Endothelial cell of umbilical vein (primary cell): ENCODE results near the gene HYAL1. TPM values are rescaled to one million over a fixed set of nuclear protein-coding genes. Genes with fewer than 3 reads are reported as not detected.

Source experiments
- BruUV-seq: library from RNA; stranded (reverse); fragments of 400-500 nt; replicated peaks from 2 replicates; lab custom pipeline; 2021; lab: Mats Ljungman, UMichigan
- CTCF ChIA-PET: fragments of 300-600, 350-600 bp; sonication (Branson Sonifier 250); formaldehyde crosslinking; loops from one replicate; lab custom pipeline; 2021; ENCODE audit warnings: antibody characterized with exemption, inconsistent platforms; lab: Charles Lee
- POLR2A ChIA-PET: fragments of 300-600, 350-600 bp; sonication (Branson Sonifier 250); formaldehyde crosslinking; loops from one replicate; lab custom pipeline; 2021; ENCODE audit warnings: antibody characterized with exemption, inconsistent platforms; lab: Charles Lee
- DNase-seq: peaks from one replicate; pipeline ENCODE4 v3.0.0-alpha.2; 2011; ENCODE audit warnings: low read depth, low spot score
- FAIRE-seq: peaks from 2 replicates; lab custom pipeline; 2011; peaks lifted over from hg19 to GRCh38; lab: Jason Lieb, UNC
- H2AFZ ChIP-seq: 2 replicates; pipeline ENCODE4 v1.6.0; 2012; ENCODE audit warnings: low read depth, low read length, control low read depth, inconsistent platforms
- H3K27ac ChIP-seq: 2 replicates; pipeline ENCODE4 v1.5.1; 2011; ENCODE audit warnings: low read depth, mild to moderate bottlenecking, control low read depth, low read length, moderate library complexity; ENCODE audit not compliant: insufficient read depth
- H3K27me3 ChIP-seq, 2 experiments: 2 replicates each; pipeline versions ENCODE4 v1.6.0 to v1.6.1; 2011; ENCODE audit warnings: low read length in 2 of 2, mixed read lengths in 1 of 2; ENCODE audit not compliant: control insufficient read depth in 2 of 2, insufficient read depth in 2 of 2
- H3K36me3 ChIP-seq, 2 experiments: 2 replicates in 1 of 2; 3 replicates in 1 of 2; pipeline ENCODE4 v1.5.1; 2011; ENCODE audit warnings: low read length in 2 of 2, mild to moderate bottlenecking in 1 of 2, moderate library complexity in 1 of 2; ENCODE audit not compliant: control insufficient read depth in 2 of 2, insufficient read depth in 2 of 2; ENCODE audit errors: extremely low read depth in 1 of 2
- H3K4me1 ChIP-seq: 3 replicates; pipeline ENCODE4 v1.5.1; 2011; ENCODE audit warnings: mild to moderate bottlenecking, low read length; ENCODE audit not compliant: control insufficient read depth, insufficient read depth; ENCODE audit errors: extremely low read depth
- H3K4me2 ChIP-seq: 2 replicates; pipeline ENCODE4 v1.6.1; 2011; ENCODE audit warnings: low read length, control low read depth, mixed read lengths; ENCODE audit not compliant: insufficient read depth
- H3K4me3 ChIP-seq, 3 experiments: fragments of 200-600 bp in 1 of 3; sonication (generic), shearing (Covaris generic) in 1 of 3; replicated peaks in 1 of 3; 2 replicates each; pipeline ENCODE4 v1.5.1; 2011 to 2016; ENCODE audit warnings: control low read depth in 3 of 3, low read length in 3 of 3, mild to moderate bottlenecking in 2 of 3, inconsistent platforms in 1 of 3, low read depth in 1 of 3, moderate library complexity in 1 of 3; ENCODE audit not compliant: insufficient read depth in 1 of 3
- H3K79me2 ChIP-seq: 2 replicates; pipeline ENCODE4 v1.6.0; 2012; ENCODE audit warnings: low read length, inconsistent platforms; ENCODE audit not compliant: control insufficient read depth, insufficient read depth
- H3K9ac ChIP-seq: replicated peaks from 2 replicates; pipeline ENCODE3; 2011; ENCODE audit warnings: low read length, control low read depth; ENCODE audit not compliant: insufficient read depth; ENCODE audit errors: extremely low read depth
- H3K9me1 ChIP-seq: replicated peaks from 3 replicates; pipeline ENCODE4 v1.6.0; 2011; ENCODE audit warnings: mild to moderate bottlenecking, low read length; ENCODE audit not compliant: control insufficient read depth, insufficient read depth; ENCODE audit errors: extremely low read depth
- H3K9me3 ChIP-seq: replicated peaks from 2 replicates; pipeline ENCODE4 v1.5.1; 2012; ENCODE audit warnings: low read length, inconsistent platforms; ENCODE audit not compliant: control insufficient read depth, insufficient read depth
- H4K20me1 ChIP-seq: replicated peaks from 2 replicates; pipeline ENCODE3; 2011; ENCODE audit warnings: mild to moderate bottlenecking, low read length; ENCODE audit not compliant: control insufficient read depth, insufficient read depth; ENCODE audit errors: extremely low read depth
- CTCF ChIP-seq, 2 donors: IDR thresholded peaks; 1 replicate in 1 of 2; 2 replicates in 1 of 2; pipeline ENCODE4 v1.5.1; 2011; ENCODE audit warnings: low read length in 2 of 2, mild to moderate bottlenecking in 2 of 2, moderate library complexity in 2 of 2, control low read depth in 1 of 2, inconsistent platforms in 1 of 2, low read depth in 1 of 2; ENCODE audit not compliant: insufficient read depth in 1 of 2; ENCODE audit errors: extremely low read depth in 1 of 2
- EZH2 ChIP-seq: IDR thresholded peaks from 2 replicates; pipeline ENCODE4 v1.6.1; 2012; ENCODE audit warnings: borderline replicate concordance, low read depth, mild to moderate bottlenecking, moderate library complexity, low read length, inconsistent platforms; ENCODE audit not compliant: severe bottlenecking
- FOS ChIP-seq: IDR thresholded peaks from 2 replicates; pipeline ENCODE4 v1.6.1; 2011; ENCODE audit warnings: mild to moderate bottlenecking, low read length, moderate library complexity, borderline replicate concordance; ENCODE audit not compliant: insufficient read depth
- GATA2 ChIP-seq: IDR thresholded peaks from 2 replicates; pipeline ENCODE4 v1.7.0; 2011; ENCODE audit warnings: low read depth, mild to moderate bottlenecking, moderate library complexity, mixed read lengths, low read length; ENCODE audit not compliant: insufficient read length, insufficient read depth
- MAX ChIP-seq: IDR thresholded peaks from 2 replicates; pipeline ENCODE4 v1.6.1; 2011; ENCODE audit not compliant: insufficient read depth, insufficient read length
- POLR2AphosphoS5 ChIP-seq: IDR thresholded peaks from 2 replicates; pipeline ENCODE4 v1.6.1; 2012; ENCODE audit warnings: low read depth, mild to moderate bottlenecking, control low read depth, low read length, moderate library complexity; ENCODE audit not compliant: insufficient read depth
- dilution Hi-C: fragments of 300-500 bp; cut with MboI; formaldehyde crosslinking; loops from one replicate; pipeline ENCODE4 v1.15.0; 2019; ENCODE audit warnings: low sequenced_read_pairs; ENCODE audit not compliant: extremely low pct_ligation_motif_present
- intact Hi-C: fragments of 100-400 bp; cut with micrococcal nuclease; formaldehyde crosslinking; loops from one replicate; pipeline ENCODE4 v1.10.0; 2022
- polyA plus RNA-seq, 4 experiments: library from polyadenylated mRNA; depleted of rRNA in 3 of 4; stranded (reverse) in 3 of 4; unstranded in 1 of 4; fragments of >200 nt; gene quantifications; 2 replicates each; pipeline versions ENCODE4 v1.2.1 to v1.2.3, GENCODE V29; 2011 to 2012; ENCODE audit warnings: missing spikeins in 1 of 4
- total RNA-seq: library from RNA; stranded (reverse); gene quantifications from 2 replicates; pipeline ENCODE4 v1.2.3, GENCODE V29; 2021

The HYAL1 gene
- total and polyA plus RNA-seq, 2 donors (not counting 3 experiments of a cell fraction or from before 2014, with no cell fraction given) = 2.2 to 3.3 TPM

DNA sequence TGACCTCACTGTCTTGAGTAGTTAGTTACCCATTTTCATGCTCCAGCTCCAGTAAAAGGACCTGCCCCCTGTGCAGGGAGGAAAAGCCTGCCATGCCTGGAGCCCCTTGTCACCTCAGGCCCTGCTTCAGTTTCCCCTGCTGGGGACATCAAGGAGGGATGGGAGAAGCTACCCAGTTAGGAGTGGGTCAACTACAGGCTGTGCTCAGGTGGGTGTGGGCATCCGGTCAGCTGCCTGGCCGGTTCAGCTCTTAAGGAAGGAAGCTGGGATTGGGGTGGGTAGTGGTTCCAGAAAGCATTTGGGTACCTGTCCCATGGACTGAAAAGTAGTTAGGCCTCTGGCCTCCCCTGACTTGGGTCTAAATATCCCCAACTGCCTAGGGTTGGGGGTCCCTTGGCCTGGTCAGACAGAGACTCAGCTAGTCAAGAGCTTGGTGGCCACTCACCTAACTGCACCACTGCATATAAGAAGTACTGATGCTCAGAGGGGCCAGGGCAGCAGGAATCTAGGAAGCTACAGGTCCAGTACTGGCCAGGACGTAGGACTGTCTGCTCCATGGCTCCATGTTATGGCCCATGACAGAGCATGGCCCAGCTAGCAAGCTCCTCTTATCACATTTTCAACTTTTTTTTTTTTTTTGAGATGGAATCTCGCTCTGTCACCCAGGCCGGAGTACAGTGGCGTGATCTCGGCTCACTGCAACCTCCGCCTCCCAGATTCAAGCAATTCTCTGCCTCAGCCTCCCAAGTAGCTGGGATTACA, 23.9 kb downstream of the HYAL1 start:
- Histone ChIP-seq H3K4me2 (no peak overlapping the region), H3K9me1 (no peaks in the 10 kb centered on the region), H3K27ac (no peak overlapping the region), H3K27me3 (peaks cover 18 to 21% of the 10 kb centered on the region in 2 experiments), H3K4me3 (no peak overlapping the region), H3K4me1 (no peaks in the 10 kb centered on the region), H2AFZ (no peak overlapping the region), H3K36me3 (no peaks in the 10 kb centered on the region), H3K9ac (no peak overlapping the region), H3K9me3 (no peaks in the 10 kb centered on the region), H3K79me2 (no peaks in the 10 kb centered on the region), H4K20me1 (no peaks in the 10 kb centered on the region)
- ChIA-PET CTCF (interaction anchor here (0.7 to 2.2 kb wide), 9 partner anchors 10 to 85 kb away, joined by 3 to 9 read pairs (median 5); partner anchors contain the start of genes GNAI2 and IFRD2), POLR2A (no interaction called here)
- BruUV-seq = no TSS peak
- TF ChIP-seq FOS (no peak), MAX (no peak), GATA2 (no peak), POLR2AphosphoS5 (no peak), EZH2 (no peak), CTCF (IDR thresholded peaks at IDR 0.05; ENCODE audit: extremely low read depth in 1 of 2, insufficient read depth in 1 of 2, low read depth in 1 of 2, low read length in 2 of 2) (no peak)
- DNase-seq = no peak
- intact Hi-C loops = no loop called here
- dilution Hi-C loops = no loop called here
- FAIRE-seq = no peak
